ENCODE measurements around the gene RBFA. TPM values are rescaled to one million over a fixed set of nuclear protein-coding genes. Genes with fewer than 3 reads are reported as not detected.

The RBFA gene
- 18.0 TPM for total RNA-seq
- long read RNA-seq, transcript RBFA-202 (7 exons, 1,407 nt) = major isoform, 17 of 27 reads
- long read RNA-seq, partial matches to known transcripts = 1 of 27 reads
- long read RNA-seq, other reads (novel, unspliced or antisense) = 3 of 27 reads

GRCh38 chr18:80034068-80034851 lies at the start of gene RBFA:
TSS of gene RBFA (plus strand) at chr18:80034434. CDS start at chr18:80034496, 62 bp downstream.
- no peaks in the 10 kb centered on the region for H3K9me3 ChIP-seq
- ATAC-seq (peak; percentile 95), DNase-seq (peak; percentile 100)
- peaks cover 4% of the 10 kb centered on the region for H3K4me1 ChIP-seq
- TF ChIP-seq CTCF (IDR thresholded peaks at IDR 0.05) = peak; percentile 52
- H3K27me3 ChIP-seq = no peaks in the 10 kb centered on the region
- peak within 1 kb of the TSS; percentile 83 for H3K4me3 ChIP-seq
- H3K27ac ChIP-seq = peak within 1 kb of the TSS; percentile 82
- peaks cover 17% of the 10 kb centered on the region for H3K36me3 ChIP-seq
- intact Hi-C loops (cut with DNase I) = no loop called here

GRCh38 chr18:79985172-79985571 lies 49.1 kb upstream of the RBFA start:
- no peak for DNase-seq
- H3K4me1 ChIP-seq = peaks cover 36% of the 10 kb centered on the region

GRCh38 chr18:79986726-79987125 lies 47.5 kb upstream of the RBFA start:
- Histone ChIP-seq H3K9me3 (no peaks in the 10 kb centered on the region), H3K4me1 (peaks cover 36% of the 10 kb centered on the region), H3K4me3 (peak overlapping the region; percentile 94), H3K27me3 (no peaks in the 10 kb centered on the region), H3K36me3 (no peaks in the 10 kb centered on the region), H3K27ac (no peak overlapping the region)
- ATAC-seq = no peak
- TF ChIP-seq CTCF (IDR thresholded peaks at IDR 0.05) = no peak
- intact Hi-C loops (cut with DNase I) = no loop called here
- no peak for DNase-seq

More at GRCh38 chr18:79985172-79985571, 49.1 kb upstream of the RBFA start:
- ATAC-seq = no peak
- no peaks in the 10 kb centered on the region for H3K27me3 ChIP-seq
- TF ChIP-seq CTCF (IDR thresholded peaks at IDR 0.05) = no peak
- H3K27ac ChIP-seq = no peak overlapping the region
- intact Hi-C loops (cut with DNase I) = no loop called here
- H3K4me3 ChIP-seq = no peak overlapping the region
- no peaks in the 10 kb centered on the region for H3K36me3 ChIP-seq
- H3K9me3 ChIP-seq = no peaks in the 10 kb centered on the region

- Histone ChIP-seq H3K9me3 (no peaks in the 10 kb centered on the region), H3K27ac (peak overlapping the region; percentile 98), H3K4me3 (peak overlapping the region; percentile 94), H3K27me3 (no peaks in the 10 kb centered on the region), H3K4me1 (peaks cover 31% of the 10 kb centered on the region), H3K36me3 (no peaks in the 10 kb centered on the region)
- no peak for DNase-seq
- intact Hi-C loops (cut with DNase I) = no loop called here
- ATAC-seq = no peak
- TF ChIP-seq CTCF (IDR thresholded peaks at IDR 0.05) = no peak
These were observed 46.7 kb upstream of the RBFA start for GRCh38 chr18:79987566-79987965.

- Histone ChIP-seq H3K4me3 (peak overlapping the region; percentile 94), H3K27ac (peak overlapping the region; percentile 98), H3K27me3 (no peaks in the 10 kb centered on the region), H3K9me3 (no peaks in the 10 kb centered on the region), H3K4me1 (peaks cover 27% of the 10 kb centered on the region), H3K36me3 (no peaks in the 10 kb centered on the region)
- intact Hi-C loops (cut with DNase I) = no loop called here
- peak; percentile 37 for TF ChIP-seq CTCF (IDR thresholded peaks at IDR 0.05)
- ATAC-seq (peak; percentile 77), DNase-seq (peak; percentile 86)
These were observed 46.2 kb upstream of the RBFA start for GRCh38 chr18:79988071-79988450.

Measured in upper lobe of right lung (tissue), 1 donor.